ENCODE measurements around the gene SUSD6.
"Not testable (repeated sequence)": the region's sequence is repeated elsewhere in the genome, so short reads cannot be mapped to it uniquely, and the experiment has no call there.

Gene SUSD6

DNA sequence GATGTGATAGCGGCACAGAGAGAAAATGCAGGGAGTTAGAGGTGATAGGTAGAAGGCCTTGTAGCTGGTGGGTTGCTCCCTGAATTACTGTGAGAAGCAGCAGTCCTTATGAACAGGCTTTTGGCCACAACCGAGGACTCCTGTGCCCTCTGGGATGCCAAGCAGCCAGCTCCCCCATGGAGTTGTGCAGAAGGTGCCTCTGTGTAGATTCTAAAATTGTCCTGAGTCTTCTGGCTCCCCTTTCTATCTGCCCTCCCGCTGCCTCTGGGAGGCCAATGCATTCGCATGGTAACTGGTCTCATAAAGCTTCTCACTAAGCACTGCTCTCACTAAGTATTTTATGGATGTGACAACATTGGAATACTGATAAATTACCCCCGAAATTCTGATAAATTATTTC is 16.1 kb upstream of the SUSD6 start:
- no peaks in the 10 kb centered on the region for H3K27me3 ChIP-seq (ENCODE audit: control insufficient read depth, insufficient read depth, low read length)
- H3K4me3 ChIP-seq (ENCODE audit: low read depth, low read length), result no peak overlapping the region
- no peaks in the 10 kb centered on the region for H3K4me1 ChIP-seq (ENCODE audit: control insufficient read depth, insufficient read depth, low read length)
- no peaks in the 10 kb centered on the region for H3K9me3 ChIP-seq (ENCODE audit: control insufficient read depth, insufficient read depth, low read length)
- no peak overlapping the region for H3K9ac ChIP-seq (ENCODE audit: low read depth, low read length)
- no peaks in the 10 kb centered on the region for H3K36me3 ChIP-seq (ENCODE audit: control insufficient read depth, insufficient read depth, low read length)

DNA sequence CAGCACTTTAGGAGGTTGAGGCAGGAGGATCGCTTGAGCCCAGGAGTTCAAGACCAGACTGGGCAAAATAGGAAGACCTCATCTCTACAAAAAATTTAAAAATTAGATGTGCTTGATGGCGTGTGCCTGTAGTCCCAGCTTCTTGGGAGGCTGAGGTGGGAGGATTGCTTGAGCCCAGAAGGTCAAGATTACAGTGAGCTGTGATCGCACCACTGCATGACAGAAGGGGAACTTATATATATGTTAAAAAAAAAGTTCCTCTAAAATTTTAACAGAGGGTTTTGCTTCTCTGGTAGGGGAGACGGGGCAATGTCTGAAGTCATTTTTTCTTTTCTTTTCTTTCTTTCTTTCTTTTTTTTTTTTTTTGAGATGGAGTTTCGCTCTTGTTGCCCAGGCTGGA is 12.0 kb upstream of the SUSD6 start:
- not testable (repeated sequence) for H3K4me3 ChIP-seq (ENCODE audit: low read depth, low read length); H3K9ac ChIP-seq (ENCODE audit: low read depth, low read length); H3K4me1 ChIP-seq (ENCODE audit: control insufficient read depth, insufficient read depth, low read length); H3K9me3 ChIP-seq (ENCODE audit: control insufficient read depth, insufficient read depth, low read length); H3K36me3 ChIP-seq (ENCODE audit: control insufficient read depth, insufficient read depth, low read length); H3K27me3 ChIP-seq (ENCODE audit: control insufficient read depth, insufficient read depth, low read length)

DNA sequence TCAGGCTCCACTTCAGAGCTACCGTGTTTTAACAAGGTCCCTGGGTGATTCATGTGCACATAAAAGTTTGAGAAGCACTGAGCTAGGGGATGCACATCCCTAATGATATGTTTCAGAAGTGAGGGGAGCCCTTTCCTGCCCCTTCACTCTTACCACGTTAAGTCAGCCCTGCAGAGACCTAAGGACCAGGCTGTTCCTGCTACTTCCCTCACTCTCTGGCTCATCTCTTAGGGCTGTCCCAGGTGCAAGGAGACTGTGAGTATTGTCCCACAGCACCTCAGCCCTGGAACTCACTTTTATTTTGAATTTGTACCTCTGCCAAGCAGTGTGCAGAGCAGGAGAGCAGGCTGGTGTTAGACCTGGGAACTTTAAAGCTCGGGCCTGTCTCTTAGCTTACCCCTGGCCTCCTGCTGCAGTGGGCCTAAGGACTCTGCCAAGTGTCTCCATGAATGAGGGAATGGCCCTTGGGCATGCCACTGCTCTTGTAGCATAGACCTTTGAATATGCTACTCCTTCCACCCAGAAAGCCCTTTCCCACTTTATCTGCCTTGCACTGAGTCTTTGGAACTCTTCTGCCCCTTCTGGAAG is 11.0 kb upstream of the SUSD6 start:
- Histone ChIP-seq H3K4me1 (ENCODE audit: control insufficient read depth, insufficient read depth, low read length) (peaks cover 4% of the 10 kb centered on the region), H3K36me3 (ENCODE audit: control insufficient read depth, insufficient read depth, low read length) (no peaks in the 10 kb centered on the region), H3K4me3 (ENCODE audit: low read depth, low read length) (no peak overlapping the region), H3K9me3 (ENCODE audit: control insufficient read depth, insufficient read depth, low read length) (no peaks in the 10 kb centered on the region), H3K27me3 (ENCODE audit: control insufficient read depth, insufficient read depth, low read length) (no peaks in the 10 kb centered on the region), H3K9ac (ENCODE audit: low read depth, low read length) (no peak overlapping the region)

DNA sequence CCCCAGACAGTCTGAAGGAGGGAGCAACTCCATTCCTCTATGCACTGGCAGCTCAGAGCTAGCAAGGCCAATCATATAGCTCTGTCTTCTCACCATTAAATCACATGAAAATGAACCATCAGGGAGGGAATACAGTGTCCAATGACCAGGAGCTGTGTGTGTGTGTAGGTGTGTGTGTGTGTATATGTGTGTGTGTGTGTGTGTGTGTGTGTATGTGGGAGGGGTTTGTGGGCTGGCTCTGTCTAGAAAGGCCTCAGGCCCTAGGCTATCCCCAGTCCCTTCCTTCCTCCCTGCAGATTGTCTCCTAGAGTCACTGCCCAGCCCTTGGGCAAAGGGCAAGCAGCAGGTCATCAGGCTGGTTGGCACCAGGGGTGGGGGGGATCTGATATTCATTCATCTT is 5.7 kb upstream of the SUSD6 start:
- Histone ChIP-seq H3K4me1 (ENCODE audit: control insufficient read depth, insufficient read depth, low read length) (peaks cover 13% of the 10 kb centered on the region), H3K36me3 (ENCODE audit: control insufficient read depth, insufficient read depth, low read length) (no peaks in the 10 kb centered on the region), H3K9me3 (ENCODE audit: control insufficient read depth, insufficient read depth, low read length) (no peaks in the 10 kb centered on the region), H3K4me3 (ENCODE audit: low read depth, low read length) (no peak overlapping the region), H3K9ac (ENCODE audit: low read depth, low read length) (no peak overlapping the region), H3K27me3 (ENCODE audit: control insufficient read depth, insufficient read depth, low read length) (no peaks in the 10 kb centered on the region)

DNA sequence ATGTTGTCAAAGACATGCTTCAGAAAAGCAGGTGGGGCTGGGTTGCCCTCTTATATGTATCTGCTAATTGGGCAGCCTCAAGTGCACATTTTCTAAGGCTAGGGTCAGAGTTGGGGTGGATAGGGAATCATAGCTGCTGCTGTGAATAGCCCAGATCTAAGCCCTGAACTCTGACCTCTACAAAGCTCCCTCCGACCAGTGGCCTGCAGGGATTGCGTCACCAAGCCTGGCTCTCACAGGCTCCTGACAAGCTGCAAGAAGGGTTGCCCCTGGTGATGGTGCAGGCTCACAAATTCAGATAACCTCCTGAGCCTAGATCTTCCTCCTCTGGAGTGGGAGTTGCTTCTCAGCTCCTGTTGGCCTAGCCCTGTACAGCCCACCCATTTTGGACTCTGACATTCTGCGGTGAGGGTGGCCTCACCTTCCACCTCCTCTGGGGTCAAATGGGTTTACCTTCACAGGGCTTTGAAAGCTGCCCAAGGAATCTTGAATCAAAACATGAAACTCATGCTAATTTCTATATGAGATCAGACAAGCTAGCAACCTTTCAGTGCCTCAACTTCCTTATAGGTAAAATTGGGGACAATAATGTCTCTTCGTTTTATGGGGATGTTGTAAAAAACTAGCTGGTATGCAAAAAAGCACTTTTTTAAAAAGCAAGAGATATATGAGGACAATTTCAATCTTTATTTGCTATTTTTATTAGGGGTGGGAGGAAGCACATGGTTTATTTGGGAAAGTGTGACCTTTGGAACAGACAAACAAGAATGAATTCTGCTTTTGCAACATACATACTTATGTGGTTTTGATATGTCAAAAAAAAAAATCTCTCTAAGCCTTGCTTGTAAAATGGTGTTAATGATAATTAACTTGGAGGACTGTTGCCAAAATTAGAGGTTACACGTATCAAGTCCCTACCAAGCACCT is 4.9 kb upstream of the SUSD6 start:
- Histone ChIP-seq H3K4me1 (ENCODE audit: control insufficient read depth, insufficient read depth, low read length) (peaks cover 14% of the 10 kb centered on the region), H3K9ac (ENCODE audit: low read depth, low read length) (no peak overlapping the region), H3K4me3 (ENCODE audit: low read depth, low read length) (no peak overlapping the region), H3K36me3 (ENCODE audit: control insufficient read depth, insufficient read depth, low read length) (no peaks in the 10 kb centered on the region), H3K27me3 (ENCODE audit: control insufficient read depth, insufficient read depth, low read length) (no peaks in the 10 kb centered on the region), H3K9me3 (ENCODE audit: control insufficient read depth, insufficient read depth, low read length) (no peaks in the 10 kb centered on the region)

DNA sequence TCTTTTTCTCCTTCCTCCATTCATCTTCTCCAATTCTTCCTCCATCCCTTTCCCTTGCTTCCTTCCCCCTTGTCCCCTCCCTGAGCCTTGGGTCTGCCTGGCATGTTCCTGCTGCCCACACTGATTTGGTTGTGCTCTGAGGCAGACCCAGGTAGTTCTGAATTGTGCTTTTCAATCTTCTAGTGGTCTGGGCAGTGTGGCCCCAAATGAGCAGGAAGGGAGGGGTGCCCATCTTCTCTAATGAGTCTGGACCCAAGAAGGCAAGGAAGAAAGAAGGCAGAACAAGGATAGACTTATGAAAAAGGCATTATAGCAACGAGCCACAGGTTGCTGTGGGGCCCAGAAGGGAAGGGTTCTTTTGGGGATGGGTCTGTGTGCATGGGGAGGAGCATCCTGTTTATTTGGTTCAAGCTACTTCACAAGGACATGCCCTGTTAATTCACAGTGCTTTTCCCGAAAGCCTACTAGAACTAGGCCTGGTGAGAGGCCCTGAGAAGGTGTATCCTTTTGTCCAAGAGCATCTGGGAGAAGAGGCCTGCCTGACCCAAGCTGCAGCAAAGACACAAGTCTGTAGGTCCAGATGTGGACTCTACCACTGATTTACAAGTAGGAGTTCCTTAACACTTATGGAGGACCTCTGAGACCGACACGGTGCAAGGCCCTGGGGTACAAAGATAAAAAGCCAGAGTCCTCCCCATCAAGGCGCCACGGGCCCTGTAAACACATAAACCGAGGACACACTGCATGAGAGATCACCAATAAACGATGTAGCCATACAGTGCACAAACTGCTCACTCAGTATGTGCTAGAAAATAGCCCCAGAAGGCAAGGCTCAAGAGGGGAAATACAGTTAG is 1.1 kb upstream of the SUSD6 start:
- Histone ChIP-seq H3K9me3 (ENCODE audit: control insufficient read depth, insufficient read depth, low read length) (no peaks in the 10 kb centered on the region), H3K27me3 (ENCODE audit: control insufficient read depth, insufficient read depth, low read length) (peaks cover 10% of the 10 kb centered on the region), H3K4me1 (ENCODE audit: control insufficient read depth, insufficient read depth, low read length) (peaks cover 17% of the 10 kb centered on the region), H3K36me3 (ENCODE audit: control insufficient read depth, insufficient read depth, low read length) (no peaks in the 10 kb centered on the region), H3K9ac (ENCODE audit: low read depth, low read length) (peak overlapping the region; percentile 58), H3K4me3 (ENCODE audit: low read depth, low read length) (peak overlapping the region; percentile 83)

DNA sequence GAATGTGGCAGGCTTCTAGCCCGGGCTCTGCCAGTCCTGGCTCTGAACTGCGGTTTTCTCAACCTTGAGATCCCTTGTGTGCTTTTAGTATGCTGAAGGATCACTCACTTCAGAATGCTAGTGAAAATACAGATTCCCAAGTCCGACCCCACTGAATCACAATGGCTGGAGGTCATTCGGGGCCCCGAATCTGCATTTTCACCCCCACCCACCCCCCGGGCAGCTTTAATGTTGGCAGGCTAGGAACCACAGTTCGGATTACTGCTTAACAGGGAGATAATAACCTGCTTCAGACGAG is 573 bp upstream of the SUSD6 start:
- H3K27me3 ChIP-seq (ENCODE audit: control insufficient read depth, insufficient read depth, low read length), result peaks cover 10% of the 10 kb centered on the region
- H3K9me3 ChIP-seq (ENCODE audit: control insufficient read depth, insufficient read depth, low read length), result no peaks in the 10 kb centered on the region
- no peaks in the 10 kb centered on the region for H3K36me3 ChIP-seq (ENCODE audit: control insufficient read depth, insufficient read depth, low read length)
- peaks cover 17% of the 10 kb centered on the region for H3K4me1 ChIP-seq (ENCODE audit: control insufficient read depth, insufficient read depth, low read length)
- H3K9ac ChIP-seq (ENCODE audit: low read depth, low read length), result peak overlapping the region; percentile 58
- H3K4me3 ChIP-seq (ENCODE audit: low read depth, low read length), result peak overlapping the region; percentile 83

DNA sequence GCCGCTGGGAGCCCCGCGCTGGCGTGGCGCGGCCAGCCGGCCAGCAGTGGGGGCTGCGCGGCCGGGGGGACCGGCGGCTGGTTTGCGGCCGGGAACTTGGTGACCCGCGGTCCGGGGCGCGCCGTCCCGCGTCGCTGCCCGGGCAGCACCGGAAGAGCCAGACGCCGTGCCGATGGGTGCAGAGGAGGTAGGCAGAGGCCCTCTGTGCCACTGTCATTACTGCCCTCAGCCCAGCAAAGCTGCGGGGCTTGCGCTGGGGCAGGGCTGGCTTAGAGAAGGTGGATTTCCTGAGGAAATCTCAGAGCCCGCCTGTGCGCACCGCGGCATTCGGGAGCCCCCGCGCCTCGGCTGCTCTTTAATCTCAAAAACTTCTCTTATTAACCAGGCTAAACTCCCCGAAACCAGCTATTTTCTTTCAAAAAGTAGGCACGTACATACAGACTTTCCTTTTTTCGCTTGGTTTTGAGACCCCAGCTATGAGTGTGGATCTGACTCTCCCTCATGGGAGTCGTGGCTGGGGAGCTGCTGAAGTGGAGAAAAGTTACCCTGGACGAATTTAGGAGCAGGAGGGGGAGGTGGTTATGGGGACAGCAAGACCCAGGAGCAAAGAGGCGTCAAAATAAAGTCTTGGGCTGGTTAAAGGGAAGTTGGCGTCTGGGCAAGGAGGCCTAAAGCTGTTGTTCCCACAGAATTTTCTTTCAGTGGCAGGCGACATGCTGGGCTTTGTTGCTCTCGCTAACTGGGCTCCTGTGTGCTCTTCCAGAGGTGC is 802 bp downstream of the SUSD6 start:
- H3K4me3 ChIP-seq (ENCODE audit: low read depth, low read length), result peak overlapping the region; percentile 69
- H3K4me1 ChIP-seq (ENCODE audit: control insufficient read depth, insufficient read depth, low read length), result peaks cover 18% of the 10 kb centered on the region
- H3K9me3 ChIP-seq (ENCODE audit: control insufficient read depth, insufficient read depth, low read length), result no peaks in the 10 kb centered on the region
- peaks cover 10% of the 10 kb centered on the region for H3K27me3 ChIP-seq (ENCODE audit: control insufficient read depth, insufficient read depth, low read length)
- H3K36me3 ChIP-seq (ENCODE audit: control insufficient read depth, insufficient read depth, low read length), result no peaks in the 10 kb centered on the region
- H3K9ac ChIP-seq (ENCODE audit: low read depth, low read length), result no peak overlapping the region

DNA sequence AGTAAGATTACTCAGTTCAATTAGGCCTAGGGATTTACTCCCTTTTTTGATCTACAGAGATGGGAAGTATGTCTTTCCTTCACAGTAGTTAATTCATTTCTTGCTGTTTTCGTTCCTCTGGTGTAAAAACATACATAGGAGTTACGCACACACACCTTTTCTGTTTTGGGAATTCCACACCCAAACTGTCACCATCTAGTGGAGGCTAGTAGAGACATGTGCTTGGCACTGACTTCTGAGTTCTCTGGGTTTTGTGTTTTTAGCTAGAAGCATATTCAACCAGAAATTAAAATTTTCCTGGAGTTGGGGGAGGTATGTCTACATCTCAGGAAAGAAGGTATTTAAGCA is 1.4 kb downstream of the SUSD6 start:
- Histone ChIP-seq H3K4me3 (ENCODE audit: low read depth, low read length) (peak overlapping the region; percentile 69), H3K27me3 (ENCODE audit: control insufficient read depth, insufficient read depth, low read length) (peaks cover 10% of the 10 kb centered on the region), H3K36me3 (ENCODE audit: control insufficient read depth, insufficient read depth, low read length) (no peaks in the 10 kb centered on the region), H3K9me3 (ENCODE audit: control insufficient read depth, insufficient read depth, low read length) (no peaks in the 10 kb centered on the region), H3K4me1 (ENCODE audit: control insufficient read depth, insufficient read depth, low read length) (peaks cover 18% of the 10 kb centered on the region), H3K9ac (ENCODE audit: low read depth, low read length) (no peak overlapping the region)

DNA sequence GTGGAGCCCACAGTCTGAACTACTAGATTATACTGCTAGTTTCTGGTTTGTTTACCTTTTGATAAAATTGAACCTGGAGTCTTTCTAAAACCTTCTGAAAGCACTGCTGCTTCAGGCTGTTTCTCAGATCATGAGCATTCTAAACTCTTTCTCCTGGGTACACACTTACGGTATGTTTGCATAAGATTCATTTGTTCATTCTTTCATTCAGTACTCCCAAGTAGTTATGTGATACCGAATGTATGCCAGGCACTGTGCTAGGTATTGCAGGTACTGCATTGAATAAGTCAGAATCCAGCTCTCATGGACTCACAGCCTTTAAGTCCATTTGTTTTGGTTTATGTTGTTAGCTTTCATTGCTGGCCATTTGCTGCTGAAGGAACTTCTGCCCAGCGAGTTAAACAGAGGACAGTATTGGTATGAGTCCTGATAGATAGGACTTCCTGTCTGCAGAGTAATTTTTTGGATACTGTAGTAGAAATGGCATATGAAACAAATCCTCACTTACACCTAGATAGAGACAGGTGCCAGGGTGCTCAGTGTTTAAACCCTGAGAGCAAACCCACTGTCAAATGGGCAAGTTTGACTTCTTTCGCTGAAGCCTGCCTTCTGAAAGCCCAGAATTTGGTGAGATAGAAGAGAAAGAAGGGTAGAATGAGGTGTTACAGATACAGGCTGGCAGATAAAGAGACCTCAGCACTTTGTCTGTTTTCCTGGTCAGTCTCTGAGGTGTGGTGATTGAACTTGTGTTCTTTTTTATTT is 2.1 kb downstream of the SUSD6 start:
- Histone ChIP-seq H3K4me3 (ENCODE audit: low read depth, low read length) (peak overlapping the region; percentile 69), H3K9me3 (ENCODE audit: control insufficient read depth, insufficient read depth, low read length) (no peaks in the 10 kb centered on the region), H3K27me3 (ENCODE audit: control insufficient read depth, insufficient read depth, low read length) (peaks cover 10% of the 10 kb centered on the region), H3K9ac (ENCODE audit: low read depth, low read length) (no peak overlapping the region), H3K4me1 (ENCODE audit: control insufficient read depth, insufficient read depth, low read length) (peaks cover 18% of the 10 kb centered on the region), H3K36me3 (ENCODE audit: control insufficient read depth, insufficient read depth, low read length) (no peaks in the 10 kb centered on the region)

DNA sequence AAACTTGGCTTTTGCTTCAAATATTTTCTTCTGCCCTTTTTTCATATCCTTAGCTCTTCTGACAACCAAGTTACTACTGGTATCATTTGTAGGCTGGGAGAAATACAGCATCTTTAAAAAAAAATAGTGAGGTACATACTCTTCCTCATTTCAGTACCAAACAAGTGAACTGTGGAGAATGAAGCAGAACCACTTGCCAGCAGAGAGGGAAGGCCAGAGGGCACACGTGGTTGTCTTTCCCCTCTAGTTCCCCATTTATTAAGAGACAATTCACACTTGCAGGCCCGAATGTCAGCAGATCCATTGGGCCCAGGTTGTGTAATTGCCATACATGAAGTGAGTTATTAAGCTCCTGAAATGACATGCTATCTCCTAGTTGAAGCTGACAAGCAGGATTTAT is 3.2 kb downstream of the SUSD6 start:
- no peak overlapping the region for H3K9ac ChIP-seq (ENCODE audit: low read depth, low read length)
- peaks cover 10% of the 10 kb centered on the region for H3K27me3 ChIP-seq (ENCODE audit: control insufficient read depth, insufficient read depth, low read length)
- no peaks in the 10 kb centered on the region for H3K36me3 ChIP-seq (ENCODE audit: control insufficient read depth, insufficient read depth, low read length)
- peaks cover 18% of the 10 kb centered on the region for H3K4me1 ChIP-seq (ENCODE audit: control insufficient read depth, insufficient read depth, low read length)
- no peak overlapping the region for H3K4me3 ChIP-seq (ENCODE audit: low read depth, low read length)
- no peaks in the 10 kb centered on the region for H3K9me3 ChIP-seq (ENCODE audit: control insufficient read depth, insufficient read depth, low read length)
